A549 treated with CpdA at 1 μM for 4 hours (cell line): ENCODE data around the gene YEATS4. TPM values are rescaled to one million over a fixed set of nuclear protein-coding genes. Genes with fewer than 3 reads are reported as not detected.

Experiments
- total RNA-seq: library from RNA; stranded (reverse); fragments of 200-300 nt; extraction: Qiagen RNA extraction; gene quantifications from 5 replicates; pipeline ENCODE4 v1.2.3, GENCODE V29; 2022; ENCODE audit warnings: low read depth

The YEATS4 gene
- 32.1 to 48.4 TPM (median 35.5 TPM) in 5 replicates for total RNA-seq

GRCh38 chr12:69359531-69360347, at the start of gene YEATS4:
YEATS4 (plus strand) TSS chr12:69359743; CDS start chr12:69359973, 230 bp downstream.

GRCh38 chr12:69348162-69348938, 11.2 kb upstream of the YEATS4 start, which contains the start of gene LYZ:
LYZ (plus strand) TSS chr12:69348381; CDS start chr12:69348409, 28 bp downstream.

Other genes starting within 250 kb of the YEATS4 start
- 60.4 to 81.4 TPM (median 66.6 TPM) in 5 replicates for gene CPSF6, start 120.2 kb upstream of the YEATS4 start, total RNA-seq
- gene LYZ, start 11.4 kb upstream of the YEATS4 start, total RNA-seq = 0.11 to 0.64 TPM (median 0.35 TPM) in 3 of 5 replicates, not detected in the others
- gene FRS2, start 110.6 kb downstream of the YEATS4 start, total RNA-seq = 8.9 to 12.7 TPM (median 10.3 TPM) in 5 replicates
- gene CCT2, start 225.7 kb downstream of the YEATS4 start, total RNA-seq = 284 to 390 TPM (median 299 TPM) in 5 replicates